DMS114 treated with DMSO at 0.1 percent for 48 hours (cell line): ENCODE measurements around the gene RYR2.
"Not testable (repeated sequence)": the region's sequence is repeated elsewhere in the genome, so short reads cannot be mapped to it uniquely, and the experiment has no call there.

Experiments
- DNase-seq: peaks from one replicate; lab custom pipeline; 2025; ENCODE audit not compliant: unreplicated experiment; lab: John Stamatoyannopoulos, UW

RYR2 gene

GRCh38 chr1:237832858-237833257, 790.9 kb downstream of the RYR2 start:
- no peak for DNase-seq

GRCh38 chr1:237834048-237834447, 792.1 kb downstream of the RYR2 start:
- DNase-seq: no peak

GRCh38 chr1:237834461-237834860, 792.5 kb downstream of the RYR2 start:
- no peak for DNase-seq

GRCh38 chr1:237838320-237838719, 796.3 kb downstream of the RYR2 start:
- DNase-seq: no peak

- DNase-seq: no peak
Observed at GRCh38 chr1:237838904-237839534, 797.0 kb downstream of the RYR2 start.

GRCh38 chr1:237841485-237841884, 799.5 kb downstream of the RYR2 start:
- no peak for DNase-seq

- not testable (repeated sequence) for DNase-seq
Observed at GRCh38 chr1:237843516-237843915, 801.5 kb downstream of the RYR2 start.

GRCh38 chr1:237851210-237851845, 809.3 kb downstream of the RYR2 start:
- DNase-seq: peak; percentile 11

- DNase-seq: no peak
Observed at GRCh38 chr1:237852342-237852741, 810.4 kb downstream of the RYR2 start.

GRCh38 chr1:237857455-237857854, 815.5 kb downstream of the RYR2 start:
- no peak for DNase-seq

- DNase-seq: no peak
Observed at GRCh38 chr1:237858992-237859391, 817.0 kb downstream of the RYR2 start.

- no peak for DNase-seq
Observed at GRCh38 chr1:237861944-237862343, 820.0 kb downstream of the RYR2 start.

- no peak for DNase-seq
Observed at GRCh38 chr1:237863234-237863633, 821.2 kb downstream of the RYR2 start.

GRCh38 chr1:237864338-237865244, 822.6 kb downstream of the RYR2 start:
- DNase-seq: no peak

- DNase-seq: no peak
Observed at GRCh38 chr1:237867380-237867888, 825.5 kb downstream of the RYR2 start.

GRCh38 chr1:237868817-237869600, 827.0 kb downstream of the RYR2 start:
- no peak for DNase-seq

GRCh38 chr1:237873487-237874211, 831.7 kb downstream of the RYR2 start:
- DNase-seq: no peak

- no peak for DNase-seq
Observed at GRCh38 chr1:237875291-237875690, 833.3 kb downstream of the RYR2 start.

GRCh38 chr1:237877631-237878030, 835.6 kb downstream of the RYR2 start:
- DNase-seq: no peak

- no peak for DNase-seq
Observed at GRCh38 chr1:237878406-237878805, 836.4 kb downstream of the RYR2 start.
